ENCODE measurements around the gene BCL7B. TPM values are rescaled to one million over a fixed set of nuclear protein-coding genes. Genes with fewer than 3 reads are reported as not detected.

The BCL7B gene
- total RNA-seq, 1 experiment from 2014 or later: 50.4 TPM

GRCh38 chr7:73515178-73515577, 42.3 kb downstream of the BCL7B start:
- DNase-seq (ENCODE audit: low read depth, low spot score): no peak
- ChIA-PET RAD21 (ENCODE audit: low non-redundant PET in 1 of 2, low total read pairs in 2 of 2, uncharacterized antibody in 2 of 2, unreplicated experiment in 2 of 2) (no interaction called here), POLR2A (no interaction called here), CTCF (interaction anchor here (1.0 kb wide), 1 partner anchor 219 kb away, joined by 4 read pairs; no protein-coding TSS in a partner anchor)
- peaks cover 8% of the 10 kb centered on the region in 2 experiments; a peak in 3 of 4 replicates for H3K4me1 ChIP-seq (ENCODE audit: control insufficient read depth in 1 of 2, insufficient read depth in 2 of 2, low read length in 2 of 2)
- no peaks in the 10 kb centered on the region for H3K9me3 ChIP-seq (ENCODE audit: control insufficient read depth in 1 of 2, insufficient read depth in 1 of 2, low read depth in 1 of 2, low read length in 2 of 2)
- no peak overlapping the region for H2AFZ ChIP-seq (ENCODE audit: low read depth, low read length, poor library complexity, severe bottlenecking)
- H3K27me3 ChIP-seq (ENCODE audit: insufficient read depth, low read length): no peaks in the 10 kb centered on the region
- intact Hi-C loops (cut with micrococcal nuclease): no loop called here
- no peak overlapping the region for H3K9ac ChIP-seq (ENCODE audit: low read length)
- H3K4me2 ChIP-seq (ENCODE audit: low read length): no peak overlapping the region
- H3K27ac ChIP-seq (ENCODE audit: low read depth, low read length): peak overlapping the region; percentile 4; the same call in 1 of the 2 replicates
- no peak overlapping the region for H3K4me3 ChIP-seq (replicated peaks in 1 of 2; ENCODE audit: low read depth in 1 of 2, low read length in 2 of 2)
- no peak for ATAC-seq
- H3K9me2 ChIP-seq (ENCODE audit: insufficient read depth): no peaks in the 10 kb centered on the region
- H4K20me1 ChIP-seq (ENCODE audit: insufficient read depth): peaks cover 22% of the 10 kb centered on the region; the same call in 1 of the 2 replicates
- peaks cover 99% of the 10 kb centered on the region for H3K79me2 ChIP-seq (ENCODE audit: insufficient read depth, low read length)
- TF ChIP-seq, protein P1, sequence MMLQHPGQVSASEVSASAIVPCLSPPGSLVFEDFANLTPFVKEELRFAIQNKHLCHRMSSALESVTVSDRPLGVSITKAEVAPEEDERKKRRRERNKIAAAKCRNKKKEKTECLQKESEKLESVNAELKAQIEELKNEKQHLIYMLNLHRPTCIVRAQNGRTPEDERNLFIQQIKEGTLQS (IDR thresholded peaks at IDR 0.05): no peak
- TF ChIP-seq YY1 (IDR thresholded peaks at IDR 0.05; ENCODE audit: extremely low read depth, insufficient replicate concordance, low read depth, low read length) (no peak), ZNF274 (IDR thresholded peaks at IDR 0.05; ENCODE audit: low read depth, low read length) (no peak), ELF1 (IDR thresholded peaks at IDR 0.05; ENCODE audit: borderline replicate concordance, low read depth) (no peak), SIN3A (IDR thresholded peaks at IDR 0.05; ENCODE audit: low read depth) (no peak), POLR2A (IDR thresholded peaks at IDR 0.05; ENCODE audit: borderline replicate concordance, extremely low read depth, insufficient read depth, insufficient read length) (no peak), CEBPB (IDR thresholded peaks at IDR 0.05; ENCODE audit: low read depth) (no peak), TCF7L2 (IDR thresholded peaks at IDR 0.05; ENCODE audit: borderline replicate concordance, extremely low read depth, insufficient read depth, insufficient read length) (no peak), CBX3 (IDR thresholded peaks at IDR 0.05; ENCODE audit: low read depth) (no peak), ZFX (IDR thresholded peaks at IDR 0.05) (no peak)
- peaks cover 23 to 46% of the 10 kb centered on the region in 2 experiments for H3K36me3 ChIP-seq (ENCODE audit: control insufficient read depth in 1 of 2, insufficient read depth in 2 of 2, low read length in 2 of 2)
- BruUV-seq (replicated peaks): no TSS peak
